ENCODE measurements around the gene ARMC9.
"Not testable (repeated sequence)": the region's sequence is repeated elsewhere in the genome, so short reads cannot be mapped to it uniquely, and the experiment has no call there.

ARMC9 gene

DNA sequence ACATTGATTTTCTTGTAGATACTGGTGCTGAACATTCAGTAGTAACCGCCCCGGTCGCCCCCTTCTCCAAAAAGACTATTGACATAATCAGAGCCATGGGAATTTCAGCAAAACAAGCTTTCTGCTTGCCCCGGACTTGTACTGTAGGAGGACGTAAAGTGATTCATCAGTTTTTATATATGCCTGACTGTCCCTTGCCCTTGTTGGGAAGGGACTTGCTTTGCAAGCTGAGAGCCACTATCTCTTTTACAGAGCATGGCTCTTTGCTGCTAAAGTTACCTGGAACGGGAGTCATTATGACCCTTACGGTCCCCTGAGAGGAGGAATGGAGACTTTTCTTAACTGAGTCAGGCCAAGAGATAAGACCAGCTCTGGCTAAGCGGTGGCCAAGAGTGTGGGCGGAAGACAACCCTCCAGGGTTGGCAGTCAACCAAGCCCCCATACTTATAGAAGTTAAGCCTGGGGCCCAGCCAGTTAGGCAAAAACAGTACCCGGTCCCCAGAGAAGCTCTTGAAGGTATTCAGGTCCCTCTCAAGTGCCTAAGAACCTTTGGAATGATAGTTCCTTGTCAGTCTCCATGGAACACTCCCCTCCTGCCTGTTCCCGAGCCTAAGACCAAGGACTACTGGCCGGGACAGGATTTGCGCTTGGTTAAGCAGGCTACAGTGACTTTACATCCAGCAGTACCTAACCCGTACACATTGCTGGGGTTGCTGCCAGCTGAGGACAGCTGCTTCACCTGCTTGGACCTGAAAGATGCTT is 205.2 kb downstream of the ARMC9 start:
- DNase-seq, result not testable (repeated sequence)

GRCh38 chr2:231404183-231404578 is 205.8 kb downstream of the ARMC9 start:
- DNase-seq, result not testable (repeated sequence)

DNA sequence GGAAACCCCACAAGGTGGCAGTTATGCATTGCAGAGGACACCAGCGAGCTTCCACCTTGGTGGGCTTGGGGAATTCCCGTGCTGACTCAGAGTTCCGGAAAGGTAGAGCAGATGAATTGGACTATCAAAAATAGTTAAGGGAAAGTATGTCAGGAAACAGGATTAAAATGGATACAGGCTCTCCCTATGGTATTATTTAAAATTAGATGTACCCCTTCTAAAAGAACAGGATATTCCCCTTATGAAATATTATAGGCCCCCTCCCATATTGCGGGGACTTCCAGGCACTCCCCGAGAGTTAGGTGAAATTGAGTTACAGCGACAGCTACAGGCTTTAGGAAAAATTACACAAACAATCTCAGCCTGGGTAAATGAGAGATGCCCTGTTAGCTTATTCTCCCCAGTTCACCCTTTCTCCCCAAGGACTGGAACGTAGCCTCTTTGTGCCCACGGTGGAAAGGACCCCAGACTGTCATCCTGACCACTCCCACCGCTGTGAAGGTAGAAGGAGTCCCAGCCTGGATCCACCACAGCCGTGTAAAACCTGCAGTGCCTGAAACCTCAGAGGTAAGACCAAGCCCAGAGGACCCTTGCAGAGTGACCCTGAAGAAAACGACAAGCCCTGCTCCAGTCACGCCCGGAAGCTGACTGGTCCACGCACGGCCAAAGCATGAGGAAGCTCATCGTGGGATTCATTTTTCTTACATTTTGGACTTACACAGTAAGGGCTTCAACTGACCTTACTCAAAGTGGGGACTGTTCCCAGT is 207.4 kb downstream of the ARMC9 start:
- peak; percentile 19 for DNase-seq

DNA sequence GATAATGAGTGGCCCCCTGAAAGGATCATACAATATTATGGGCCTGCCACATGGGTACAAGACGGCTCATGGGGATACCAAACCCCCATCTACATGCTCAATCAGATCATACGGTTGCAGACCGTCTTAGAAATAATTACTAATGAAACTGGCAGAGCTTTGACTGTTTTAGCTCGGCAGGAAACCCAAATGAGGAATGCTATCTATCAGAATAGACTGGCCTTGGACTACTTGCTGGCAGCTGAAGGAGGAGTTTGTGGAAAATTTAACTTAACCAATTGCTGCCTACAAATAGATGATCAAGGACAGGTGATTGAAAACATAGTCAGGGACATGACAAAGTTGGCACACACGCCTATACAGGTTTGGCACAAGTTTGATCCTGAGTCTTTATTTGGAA is 209.3 kb downstream of the ARMC9 start:
- DNase-seq, result not testable (repeated sequence)

DNA sequence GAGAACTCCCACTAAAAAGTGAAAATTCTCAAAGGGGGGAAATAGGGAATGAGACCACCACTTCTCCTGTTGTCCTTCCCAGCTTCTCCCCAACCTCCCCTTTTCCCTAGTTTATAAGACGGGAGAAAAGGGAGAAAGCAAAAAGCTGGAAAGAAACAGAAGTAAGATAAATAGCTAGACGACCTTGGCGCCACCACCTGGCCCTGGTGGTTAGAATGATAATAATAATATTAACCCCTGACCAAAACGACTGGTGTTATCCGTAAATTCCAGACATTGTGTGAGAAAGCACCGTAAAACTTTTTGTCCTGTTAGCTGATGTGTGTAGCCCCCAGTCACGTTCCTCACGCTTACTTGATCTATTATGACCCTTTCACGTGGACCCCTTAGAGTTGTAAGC is 209.9 kb downstream of the ARMC9 start:
- DNase-seq, result not testable (repeated sequence)

- DNase-seq, result no peak
Measured at GRCh38 chr2:231409776-231410175, 211.3 kb downstream of the ARMC9 start.

DNA sequence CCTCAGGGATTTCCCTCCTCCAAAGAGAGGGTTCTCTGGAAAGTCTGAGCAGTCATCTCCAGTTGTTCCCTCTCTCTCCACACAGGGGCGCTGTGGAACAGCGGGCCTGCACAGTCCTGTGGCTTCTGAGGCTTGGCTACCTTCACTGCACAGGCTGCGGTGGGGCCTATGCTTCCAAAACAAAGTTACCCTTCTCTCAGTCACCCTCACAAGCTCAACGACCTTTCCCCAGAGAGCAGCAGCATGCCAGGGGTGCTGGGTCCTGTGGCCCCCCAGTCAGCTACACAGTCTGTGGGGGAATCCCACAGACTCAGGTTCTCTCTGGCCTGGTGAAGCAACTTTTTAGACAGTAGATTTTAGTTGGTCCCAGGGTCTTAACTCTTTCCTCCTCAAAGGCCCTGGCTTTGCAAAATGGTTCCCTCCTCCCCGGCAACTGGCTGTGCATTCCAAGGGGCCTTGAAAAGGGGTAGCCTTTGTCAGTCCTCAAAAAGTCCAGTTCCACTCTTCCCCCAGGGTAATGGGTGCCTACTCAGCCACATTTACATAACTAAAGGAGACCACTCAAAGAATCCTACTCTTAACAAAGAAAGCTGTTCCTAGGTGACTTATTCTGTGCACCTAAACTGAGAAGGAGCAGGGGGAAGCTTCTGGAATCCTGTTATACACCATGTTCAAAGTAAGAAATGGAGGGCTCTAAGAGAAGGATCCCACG is 212.0 kb downstream of the ARMC9 start:
- DNase-seq, result no peak

DNA sequence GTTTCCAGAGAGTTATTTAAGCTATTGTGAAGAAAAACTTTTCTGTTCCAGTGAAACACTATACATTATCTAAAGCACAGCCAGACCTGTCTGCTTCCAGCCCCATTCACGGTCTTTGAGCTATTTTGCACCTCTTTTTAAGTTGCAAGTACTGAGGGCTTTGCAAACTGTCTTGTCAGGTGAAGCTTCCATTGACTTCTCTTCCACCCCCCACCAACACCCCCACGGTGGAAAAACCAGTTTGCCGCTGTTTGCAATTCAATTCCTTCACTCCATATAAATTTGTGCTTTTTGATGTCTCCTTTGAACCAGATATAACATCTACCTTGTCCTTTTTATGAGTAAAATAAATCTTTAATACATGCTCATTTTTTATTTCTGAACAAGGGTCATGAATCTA is 212.8 kb downstream of the ARMC9 start:
- DNase-seq, result no peak

- peak; percentile 48 for DNase-seq
Measured at GRCh38 chr2:231411831-231412617, 213.6 kb downstream of the ARMC9 start.

- DNase-seq, result no peak
Measured at GRCh38 chr2:231412618-231412963, 214.2 kb downstream of the ARMC9 start.

- no peak for DNase-seq
Measured at GRCh38 chr2:231413456-231413855, 215.0 kb downstream of the ARMC9 start.

DNA sequence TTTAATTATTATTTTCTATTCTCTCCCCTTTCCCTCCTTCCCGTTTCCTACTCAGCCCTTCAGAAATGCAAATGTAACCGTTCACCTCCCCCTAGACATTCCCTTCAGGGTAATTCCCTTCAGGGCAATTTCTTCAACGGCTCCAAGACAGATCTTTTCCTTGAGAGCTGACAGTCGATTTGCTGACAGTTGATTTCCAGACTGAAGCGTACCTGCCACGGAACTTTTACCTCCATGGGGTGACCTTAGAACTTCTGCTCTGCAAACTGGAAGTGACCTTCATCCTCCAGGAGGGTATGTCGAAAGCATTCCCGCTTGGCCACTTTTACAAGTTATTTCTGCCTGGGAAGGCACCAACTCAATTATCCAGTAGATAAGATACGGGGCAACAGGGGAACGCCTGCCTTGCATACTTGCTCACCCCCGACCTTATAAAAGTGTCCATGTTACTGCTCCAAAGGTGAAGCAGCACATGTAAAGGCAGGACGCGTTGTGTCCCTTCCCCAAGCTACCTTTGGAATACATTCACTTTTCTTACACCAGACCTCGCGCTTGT is 215.6 kb downstream of the ARMC9 start:
- DNase-seq, result no peak

GRCh38 chr2:231415029-231415428 is 216.6 kb downstream of the ARMC9 start:
- no peak for DNase-seq

GRCh38 chr2:231418820-231419640 is 220.6 kb downstream of the ARMC9 start:
- no peak for DNase-seq

GRCh38 chr2:231421051-231421580 is 222.7 kb downstream of the ARMC9 start:
- DNase-seq, result no peak

DNA sequence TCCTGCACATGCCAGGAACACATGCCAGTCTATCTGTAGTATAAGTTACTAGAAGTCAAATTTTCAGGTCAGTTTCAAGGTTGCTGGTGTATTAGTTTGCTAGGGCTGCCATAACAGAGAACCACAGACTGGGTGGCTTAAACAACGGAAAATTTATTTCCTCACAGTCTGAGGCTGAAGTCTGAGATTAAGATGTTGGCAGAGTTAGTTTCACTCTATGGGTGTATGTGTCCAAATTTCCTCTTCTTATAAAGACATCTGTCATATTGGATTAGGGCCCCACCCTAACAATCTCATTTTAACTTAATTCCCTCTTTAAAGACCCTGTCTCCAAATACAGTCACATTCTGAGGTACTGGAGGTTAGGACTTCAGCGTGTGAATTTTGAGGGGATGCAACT is 223.6 kb downstream of the ARMC9 start:
- no peak for DNase-seq

GRCh38 chr2:231423176-231423575 is 224.7 kb downstream of the ARMC9 start:
- DNase-seq, result no peak
